BJ (cell line): Measurements from ENCODE around the gene ADAM33. TPM values are rescaled to one million over a fixed set of nuclear protein-coding genes. Genes with fewer than 3 reads are reported as not detected.

ENCODE experiments used
- CTCF ChIA-PET: fragments of 350-600 bp; formaldehyde crosslinking; extraction: SDS; loops from one replicate; lab custom pipeline; 2021; ENCODE audit warnings: antibody characterized with exemption, inconsistent platforms; lab: Yijun Ruan, JAX
- POLR2A ChIA-PET: fragments of 300-600 bp; sonication (Branson Sonifier 250); formaldehyde crosslinking; extraction: SDS; loops from one replicate; lab custom pipeline; 2021; ENCODE audit warnings: antibody characterized with exemption; lab: Charles Lee
- DNase-seq: peaks from one replicate; pipeline ENCODE4 v3.0.0-alpha.2; 2011; ENCODE audit warnings: low read depth
- H3K27me3 ChIP-seq: 2 replicates; pipeline ENCODE4 v1.6.0; 2011; ENCODE audit warnings: low read length; ENCODE audit not compliant: control insufficient read depth, insufficient read depth
- H3K36me3 ChIP-seq: 2 replicates; pipeline ENCODE4 v1.5.1; 2011; ENCODE audit warnings: low read length; ENCODE audit not compliant: control insufficient read depth, insufficient read depth
- H3K4me3 ChIP-seq: 2 replicates; pipeline ENCODE4 v1.5.1; 2011; ENCODE audit warnings: low read depth, mild to moderate bottlenecking, control low read depth, low read length
- polyA plus RNA-seq: library from polyadenylated mRNA; depleted of rRNA; stranded (reverse); fragments of >200 nt; gene quantifications from 2 replicates; pipeline ENCODE4 v1.2.3, GENCODE V29; 2011
- TF ChIP-seq, protein P1 (sequence below): IDR thresholded peaks from 2 replicates; pipeline ENCODE4 v1.5.1; 2011; ENCODE audit warnings: low read depth, mild to moderate bottlenecking, control low read depth, inconsistent platforms, low read length, moderate library complexity; ENCODE audit not compliant: insufficient read depth

Gene ADAM33
- polyA plus RNA-seq, 1 experiment, result 82.6 TPM

DNA sequence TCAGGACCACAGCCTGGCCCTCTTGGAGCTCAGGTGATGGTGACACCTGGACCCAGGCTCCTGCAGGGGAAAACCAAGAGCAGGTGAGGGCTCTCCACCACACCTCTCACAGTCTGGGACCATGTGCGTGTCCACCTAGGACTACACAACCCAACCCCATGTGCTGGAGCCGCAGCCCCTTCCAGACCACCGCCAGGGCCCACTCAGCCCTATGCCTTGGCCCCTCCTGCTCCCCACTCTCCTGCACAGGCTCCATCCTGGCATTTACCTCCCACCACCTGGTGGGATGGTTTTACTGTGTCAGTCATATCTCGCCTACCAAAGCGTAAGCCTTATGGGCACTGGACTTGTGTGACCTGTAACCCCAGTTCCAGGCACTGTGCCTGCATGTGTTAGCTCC lies 13.1 kb upstream of the ADAM33 start:
- Histone ChIP-seq H3K4me3 (no peak overlapping the region), H3K27me3 (peaks cover 2% of the 10 kb centered on the region; the same call in 1 of the 2 replicates), H3K36me3 (no peaks in the 10 kb centered on the region)
- POLR2A ChIA-PET, result no interaction called here
- DNase-seq, result no peak
- TF ChIP-seq, protein P1, sequence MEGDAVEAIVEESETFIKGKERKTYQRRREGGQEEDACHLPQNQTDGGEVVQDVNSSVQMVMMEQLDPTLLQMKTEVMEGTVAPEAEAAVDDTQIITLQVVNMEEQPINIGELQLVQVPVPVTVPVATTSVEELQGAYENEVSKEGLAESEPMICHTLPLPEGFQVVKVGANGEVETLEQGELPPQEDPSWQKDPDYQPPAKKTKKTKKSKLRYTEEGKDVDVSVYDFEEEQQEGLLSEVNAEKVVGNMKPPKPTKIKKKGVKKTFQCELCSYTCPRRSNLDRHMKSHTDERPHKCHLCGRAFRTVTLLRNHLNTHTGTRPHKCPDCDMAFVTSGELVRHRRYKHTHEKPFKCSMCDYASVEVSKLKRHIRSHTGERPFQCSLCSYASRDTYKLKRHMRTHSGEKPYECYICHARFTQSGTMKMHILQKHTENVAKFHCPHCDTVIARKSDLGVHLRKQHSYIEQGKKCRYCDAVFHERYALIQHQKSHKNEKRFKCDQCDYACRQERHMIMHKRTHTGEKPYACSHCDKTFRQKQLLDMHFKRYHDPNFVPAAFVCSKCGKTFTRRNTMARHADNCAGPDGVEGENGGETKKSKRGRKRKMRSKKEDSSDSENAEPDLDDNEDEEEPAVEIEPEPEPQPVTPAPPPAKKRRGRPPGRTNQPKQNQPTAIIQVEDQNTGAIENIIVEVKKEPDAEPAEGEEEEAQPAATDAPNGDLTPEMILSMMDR, result no peak
- CTCF ChIA-PET, result interaction anchor here (0.8 to 5.2 kb wide), 6 partner anchors 8 to 21 kb away, joined by 3 to 34 read pairs (median 14); partner anchors contain the start of gene ADAM33

DNA sequence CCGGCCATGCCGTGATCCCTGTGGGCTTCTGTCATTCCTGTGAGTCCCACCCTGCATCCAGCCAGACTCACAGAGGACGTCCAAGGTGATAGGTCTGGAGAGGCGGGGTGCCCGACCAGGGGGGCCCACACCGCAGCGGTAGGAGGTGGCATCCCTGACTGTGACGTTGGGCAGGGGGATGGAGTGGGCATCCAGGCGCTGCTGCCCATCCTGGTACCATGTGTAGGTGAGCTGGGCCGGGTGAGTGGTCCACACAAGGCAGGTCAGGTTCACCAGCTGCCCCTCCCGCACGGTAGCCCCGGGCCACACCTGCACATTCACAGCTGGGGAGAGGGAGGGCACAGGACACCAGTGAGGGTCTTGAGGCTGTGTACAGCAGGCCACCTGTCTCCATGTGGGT lies 11.6 kb upstream of the ADAM33 start:
- H3K4me3 ChIP-seq, result no peak overlapping the region
- no peak for DNase-seq
- TF ChIP-seq, protein P1, result no peak
- 0 out of 2 replicates have a peak, but pooled peaks cover 2% of the 10 kb centered on the region for H3K27me3 ChIP-seq
- ChIA-PET POLR2A (no interaction called here), CTCF (interaction anchor here (4.8 kb wide), 1 partner anchor 17 kb away, joined by 34 read pairs; no protein-coding TSS in a partner anchor)
- H3K36me3 ChIP-seq, result no peaks in the 10 kb centered on the region

DNA sequence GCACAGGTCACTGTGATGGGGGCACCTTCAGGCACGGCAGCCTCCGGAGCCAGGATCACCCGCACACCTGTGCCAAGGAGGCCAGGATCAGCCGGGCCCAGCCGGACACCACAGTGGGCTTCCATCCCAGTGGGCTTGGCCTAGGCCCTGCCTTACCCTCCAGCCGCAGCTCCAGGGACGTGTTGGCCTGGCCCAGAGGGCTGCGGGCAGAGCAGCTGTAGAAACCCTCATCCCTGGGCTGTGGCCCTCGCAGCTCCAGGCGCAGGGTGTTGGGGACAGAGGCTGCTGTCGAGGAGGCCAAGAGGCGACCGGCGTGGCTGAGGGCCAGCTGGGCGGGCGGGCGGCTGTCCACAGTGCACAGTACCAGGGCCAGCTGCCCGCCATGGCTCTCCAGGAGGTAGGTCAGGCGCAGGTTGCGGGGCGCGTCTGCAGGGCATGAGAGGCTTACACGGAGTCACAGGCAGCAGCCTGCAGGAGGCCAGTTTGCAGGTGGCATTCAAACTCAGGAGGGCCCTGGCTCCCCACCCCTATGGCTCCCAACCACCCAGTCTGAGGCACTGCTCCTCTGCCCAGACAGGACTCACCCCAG lies 11.0 kb upstream of the ADAM33 start:
- CTCF ChIA-PET, result interaction anchor here (0.9 to 4.8 kb wide), 3 partner anchors 11 to 18 kb away, joined by 3 to 34 read pairs (median 7); no protein-coding TSS in a partner anchor

DNA sequence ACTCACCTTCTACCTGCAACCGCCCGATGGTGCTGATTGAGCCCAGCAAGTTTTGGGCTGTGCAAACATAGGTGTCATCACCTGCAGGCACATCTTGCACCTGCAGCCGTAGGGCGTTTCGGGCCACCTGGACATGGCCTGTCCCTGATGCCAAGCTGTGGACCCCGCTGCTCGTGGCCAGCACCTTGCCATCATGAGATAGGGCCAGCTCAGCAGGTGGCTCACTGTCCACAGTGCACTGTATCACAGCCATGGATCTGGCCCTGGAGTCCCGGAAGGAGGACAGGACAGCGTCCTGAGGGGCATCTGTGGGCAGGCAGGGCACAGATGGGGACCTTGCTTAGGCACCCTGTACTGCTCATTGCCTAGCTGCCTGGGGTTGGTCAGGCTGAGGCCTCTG lies 10.1 kb upstream of the ADAM33 start:
- H3K27me3 ChIP-seq, result no peaks in the 10 kb centered on the region
- no peak for DNase-seq
- no peak overlapping the region for H3K4me3 ChIP-seq
- TF ChIP-seq, protein P1, result no peak
- H3K36me3 ChIP-seq, result no peaks in the 10 kb centered on the region
- CTCF ChIA-PET, result interaction anchor here (2.9 to 4.8 kb wide), 2 partner anchors 14 to 19 kb away, joined by 7 to 34 read pairs; no protein-coding TSS in a partner anchor
- POLR2A ChIA-PET, result no interaction called here

More for the DNA sequence above, 11.0 kb upstream of the ADAM33 start:
- POLR2A ChIA-PET, result no interaction called here
- DNase-seq, result no peak
- TF ChIP-seq, protein P1, result no peak
- H3K36me3 ChIP-seq, result no peaks in the 10 kb centered on the region
- H3K27me3 ChIP-seq, result no peaks in the 10 kb centered on the region
- H3K4me3 ChIP-seq, result no peak overlapping the region

DNA sequence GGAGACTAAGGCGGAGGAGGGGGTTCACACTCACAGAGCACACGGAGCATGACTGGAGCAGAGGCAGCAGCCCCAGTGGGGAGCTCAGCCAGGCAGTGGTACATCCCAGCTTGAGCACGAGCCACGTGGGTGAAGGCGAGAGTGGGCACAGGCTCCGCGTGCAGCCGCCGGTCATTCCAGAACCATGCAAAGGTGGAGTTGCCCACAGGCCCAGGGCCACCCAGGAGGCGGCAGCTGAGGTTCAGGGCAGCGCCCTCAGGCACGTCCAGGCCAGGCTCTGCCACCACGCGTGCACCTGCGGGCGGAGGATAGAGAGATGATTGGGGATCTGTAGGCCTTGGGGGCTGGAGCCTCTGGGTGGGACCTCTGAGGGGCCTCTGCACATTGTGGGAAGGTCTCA lies 9.5 kb upstream of the ADAM33 start:
- ChIA-PET POLR2A (no interaction called here), CTCF (interaction anchor here (2.9 to 4.8 kb wide), 2 partner anchors 14 to 19 kb away, joined by 7 to 34 read pairs; no protein-coding TSS in a partner anchor)
- TF ChIP-seq, protein P1, result no peak
- Histone ChIP-seq H3K4me3 (no peak overlapping the region), H3K27me3 (no peaks in the 10 kb centered on the region), H3K36me3 (no peaks in the 10 kb centered on the region)
- DNase-seq, result no peak
